Measurements from ENCODE around the gene ACTRT2. TPM values are rescaled to one million over a fixed set of nuclear protein-coding genes. Genes with fewer than 3 reads are reported as not detected.
A peak's percentile ranks its signal among the peaks of the same experiment; 100 is the strongest.

The ACTRT2 gene
- total RNA-seq, 1 experiment from 2014 or later = not detected

- Mint-ChIP-seq H3K4me1 (ENCODE audit: low read depth, unreplicated experiment) (no peaks in the 10 kb centered on the region), H3K9me3 (ENCODE audit: unreplicated experiment) (peaks cover 12% of the 10 kb centered on the region), H3K4me3 (ENCODE audit: unreplicated experiment) (no peak overlapping the region), H3K27me3 (ENCODE audit: insufficient read depth, unreplicated experiment) (peaks cover 9% of the 10 kb centered on the region), H3K27ac (ENCODE audit: unreplicated experiment) (no peak overlapping the region), H3K36me3 (ENCODE audit: insufficient read depth, unreplicated experiment) (no peaks in the 10 kb centered on the region)
- ChIA-PET POLR2A (no interaction called here), CTCF (no interaction called here)
- no peaks in the 10 kb centered on the region for H3K27me3 ChIP-seq (replicated peaks; ENCODE audit: control insufficient read depth, insufficient read depth, low read length)
- intact Hi-C loops (cut with micrococcal nuclease; ENCODE audit: unreplicated experiment) = no loop called here
- H3K4me3 ChIP-seq (ENCODE audit: low read depth, low read length) = no peak overlapping the region
- TF ChIP-seq CTCF (IDR thresholded peaks at IDR 0.05; ENCODE audit: insufficient read depth in 1 of 2, low read depth in 1 of 2, low read length in 1 of 2, severe bottlenecking in 1 of 2, unreplicated experiment in 1 of 2) = no peak
- H3K9me3 ChIP-seq = no peaks in the 10 kb centered on the region
- no TSS peak for BruUV-seq (replicated peaks)
- no peaks in the 10 kb centered on the region for H3K36me3 ChIP-seq (ENCODE audit: control insufficient read depth, insufficient read depth, low read length)
- no peaks in the 10 kb centered on the region for H3K4me1 ChIP-seq
- no peak for DNase-seq
These were observed 31.2 kb downstream of the ACTRT2 start for GRCh38 chr1:3052501-3052900.

- Mint-ChIP-seq H3K36me3 (ENCODE audit: insufficient read depth, unreplicated experiment) (no peaks in the 10 kb centered on the region), H3K4me3 (ENCODE audit: unreplicated experiment) (no peak overlapping the region), H3K9me3 (ENCODE audit: unreplicated experiment) (peaks cover 12% of the 10 kb centered on the region), H3K27me3 (ENCODE audit: insufficient read depth, unreplicated experiment) (peaks cover 12% of the 10 kb centered on the region), H3K4me1 (ENCODE audit: low read depth, unreplicated experiment) (no peaks in the 10 kb centered on the region), H3K27ac (ENCODE audit: unreplicated experiment) (no peak overlapping the region)
- ChIA-PET CTCF (no interaction called here), POLR2A (no interaction called here)
- H3K4me3 ChIP-seq (ENCODE audit: low read depth, low read length) = no peak overlapping the region
- no peak for TF ChIP-seq CTCF (IDR thresholded peaks at IDR 0.05; ENCODE audit: insufficient read depth in 1 of 2, low read depth in 1 of 2, low read length in 1 of 2, severe bottlenecking in 1 of 2, unreplicated experiment in 1 of 2)
- H3K4me1 ChIP-seq = no peaks in the 10 kb centered on the region
- peak in 1 of 2 experiments; percentile 1 for DNase-seq
- H3K9me3 ChIP-seq = no peaks in the 10 kb centered on the region
- BruUV-seq (replicated peaks) = no TSS peak
- intact Hi-C loops (cut with micrococcal nuclease; ENCODE audit: unreplicated experiment) = no loop called here
- H3K36me3 ChIP-seq (ENCODE audit: control insufficient read depth, insufficient read depth, low read length) = no peaks in the 10 kb centered on the region
- no peaks in the 10 kb centered on the region for H3K27me3 ChIP-seq (replicated peaks; ENCODE audit: control insufficient read depth, insufficient read depth, low read length)
These were observed 32.2 kb downstream of the ACTRT2 start for GRCh38 chr1:3053366-3053980.

- Histone ChIP-seq H3K36me3 (ENCODE audit: control insufficient read depth, insufficient read depth, low read length) (no peaks in the 10 kb centered on the region), H3K4me1 (no peaks in the 10 kb centered on the region), H3K9me3 (no peaks in the 10 kb centered on the region), H3K27me3 (replicated peaks; ENCODE audit: control insufficient read depth, insufficient read depth, low read length) (no peaks in the 10 kb centered on the region), H3K4me3 (ENCODE audit: low read depth, low read length) (no peak overlapping the region)
- DNase-seq = peak in 1 of 2 experiments; percentile 9
- no peaks in the 10 kb centered on the region for H3K4me1 Mint-ChIP-seq (ENCODE audit: low read depth, unreplicated experiment)
- BruUV-seq (replicated peaks) = no TSS peak
- no peak overlapping the region for H3K27ac Mint-ChIP-seq (ENCODE audit: unreplicated experiment)
- POLR2A ChIA-PET = no interaction called here
- peaks cover 17% of the 10 kb centered on the region for H3K27me3 Mint-ChIP-seq (ENCODE audit: insufficient read depth, unreplicated experiment)
- H3K4me3 Mint-ChIP-seq (ENCODE audit: unreplicated experiment) = no peak overlapping the region
- no peaks in the 10 kb centered on the region for H3K36me3 Mint-ChIP-seq (ENCODE audit: insufficient read depth, unreplicated experiment)
- no peak for TF ChIP-seq CTCF (IDR thresholded peaks at IDR 0.05; ENCODE audit: insufficient read depth in 1 of 2, low read depth in 1 of 2, low read length in 1 of 2, severe bottlenecking in 1 of 2, unreplicated experiment in 1 of 2)
- intact Hi-C loops (cut with micrococcal nuclease; ENCODE audit: unreplicated experiment) = no loop called here
- peaks cover 12% of the 10 kb centered on the region for H3K9me3 Mint-ChIP-seq (ENCODE audit: unreplicated experiment)
- CTCF ChIA-PET = no interaction called here
These were observed 32.7 kb downstream of the ACTRT2 start for GRCh38 chr1:3053986-3054385.
